Body of pancreas (tissue), 4 donors: Measurements from ENCODE around the gene PLPPR2.

Experiments used
- CTCF ChIP-seq, 7 experiments: fragments of 450-650 bp in 4 of 7; fragments of 200-600 bp in 3 of 7; sonication (generic) in 3 of 7; IDR thresholded peaks; one replicate each; pipeline ENCODE4 v1.5.1; 2016 to 2019; ENCODE audit warnings: antibody characterized with exemption in 7 of 7
- POLR2A ChIP-seq, 3 donors: fragments of 450-650 bp; IDR thresholded peaks; one replicate each; pipeline ENCODE4 v1.6.1; 2016; ENCODE audit warnings: antibody characterized with exemption in 3 of 3, mild to moderate bottlenecking in 2 of 3

- TF ChIP-seq CTCF (IDR thresholded peaks at IDR 0.05) (no peak), POLR2A (IDR thresholded peaks at IDR 0.05) (no peak)
These were observed 1.7 kb downstream of the PLPPR2 start for GRCh38 chr19:11356676-11357550.
